H9 (cell line): Measurements from ENCODE around the gene CTLA4. TPM values are rescaled to one million over a fixed set of nuclear protein-coding genes. Genes with fewer than 3 reads are reported as not detected.

Experiments
- DNase-seq: peaks from one replicate; pipeline ENCODE4 v3.0.0-alpha.2; 2017
- H2AFZ ChIP-seq: one replicate; pipeline ENCODE4 v1.6.1; 2013; ENCODE audit warnings: mild to moderate bottlenecking, low read length, control low read depth, moderate library complexity
- H2AK5ac ChIP-seq: 2 replicates; pipeline ENCODE4 v1.6.1; 2013; ENCODE audit warnings: low read length, control low read depth, mixed read lengths; ENCODE audit not compliant: insufficient read length
- H2BK120ac ChIP-seq: one replicate; pipeline ENCODE4 v1.6.1; 2013; ENCODE audit warnings: low read depth, mild to moderate bottlenecking, low read length, control low read depth, inconsistent platforms; ENCODE audit not compliant: poor library complexity, severe bottlenecking
- H2BK12ac ChIP-seq: 2 replicates; pipeline ENCODE4 v1.6.1; 2013; ENCODE audit warnings: low read length, control low read depth, mixed read lengths, low read depth; ENCODE audit not compliant: insufficient read length
- H2BK15ac ChIP-seq: 2 replicates; pipeline ENCODE4 v1.6.1; 2013; ENCODE audit warnings: low read depth, low read length, control low read depth
- H2BK20ac ChIP-seq: one replicate; pipeline ENCODE4 v1.6.1; 2013; ENCODE audit warnings: low read depth, mild to moderate bottlenecking, low read length, control low read depth, inconsistent platforms; ENCODE audit not compliant: poor library complexity, severe bottlenecking
- H2BK5ac ChIP-seq: 2 replicates; pipeline ENCODE4 v1.6.1; 2013; ENCODE audit warnings: low read length, control low read depth, mixed read lengths; ENCODE audit not compliant: insufficient read length
- H3K14ac ChIP-seq: 2 replicates; pipeline ENCODE4 v1.6.1; 2013; ENCODE audit warnings: low read length, control low read depth; ENCODE audit not compliant: insufficient read depth
- H3K18ac ChIP-seq: 2 replicates; pipeline ENCODE4 v1.6.1; 2013; ENCODE audit warnings: low read depth, mild to moderate bottlenecking, mixed read lengths, low read length, control low read depth; ENCODE audit not compliant: insufficient read length
- H3K23ac ChIP-seq: 2 replicates; pipeline ENCODE4 v1.6.1; 2013; ENCODE audit warnings: low read length, control low read depth, mixed read lengths, low read depth; ENCODE audit not compliant: insufficient read length
- H3K23me2 ChIP-seq: 2 replicates; pipeline ENCODE4 v1.6.1; 2013; ENCODE audit warnings: low read depth, mild to moderate bottlenecking, mixed read lengths, low read length, control low read depth; ENCODE audit not compliant: insufficient read length, poor library complexity, severe bottlenecking
- H3K27ac ChIP-seq: 2 replicates; pipeline ENCODE4 v1.5.1; 2013; ENCODE audit warnings: low read length, control low read depth, mixed read lengths, low read depth; ENCODE audit not compliant: insufficient read length
- H3K27me3 ChIP-seq: 2 replicates; pipeline ENCODE4 v1.6.1; 2013; ENCODE audit warnings: low read length, control low read depth, inconsistent platforms; ENCODE audit not compliant: insufficient read depth
- H3K4ac ChIP-seq: 2 replicates; pipeline ENCODE4 v1.6.1; 2013; ENCODE audit warnings: low read depth, mild to moderate bottlenecking, control low read depth, inconsistent platforms, low read length, moderate library complexity
- H3K4me1 ChIP-seq: 2 replicates; pipeline ENCODE4 v1.6.1; 2013; ENCODE audit warnings: low read length, control low read depth, inconsistent platforms; ENCODE audit not compliant: insufficient read depth
- H3K4me2 ChIP-seq: 2 replicates; pipeline ENCODE4 v1.6.1; 2013; ENCODE audit warnings: low read length, control low read depth, mixed read lengths; ENCODE audit not compliant: insufficient read length, insufficient read depth
- H3K56ac ChIP-seq: 2 replicates; pipeline ENCODE4 v1.6.1; 2013; ENCODE audit warnings: low read depth, mild to moderate bottlenecking, mixed read lengths, low read length, control low read depth; ENCODE audit not compliant: insufficient read length
- H3K79me1 ChIP-seq: 2 replicates; pipeline ENCODE4 v1.6.1; 2013; ENCODE audit warnings: low read depth, mild to moderate bottlenecking, moderate library complexity, low read length, control low read depth, inconsistent platforms; ENCODE audit not compliant: insufficient read depth, poor library complexity, severe bottlenecking
- H3K79me2 ChIP-seq: 2 replicates; pipeline ENCODE4 v1.6.1; 2013; ENCODE audit warnings: low read length, control low read depth, inconsistent platforms; ENCODE audit not compliant: insufficient read depth
- H3K9ac ChIP-seq: 2 replicates; pipeline ENCODE4 v1.6.1; 2013; ENCODE audit warnings: low read length, control low read depth, mixed read lengths; ENCODE audit not compliant: insufficient read length; ENCODE audit errors: extremely low read depth
- H3K9me3 ChIP-seq: one replicate; pipeline ENCODE4 v1.6.1; 2013; ENCODE audit warnings: low read depth, low read length, inconsistent platforms; ENCODE audit not compliant: control insufficient read depth
- H3T11ph ChIP-seq: one replicate; pipeline ENCODE4 v1.6.1; 2013; ENCODE audit warnings: mild to moderate bottlenecking, low read length, control low read depth, inconsistent platforms
- H4K20me1 ChIP-seq: one replicate; pipeline ENCODE4 v1.6.1; 2013; ENCODE audit not compliant: control insufficient read depth, insufficient read length, insufficient read depth
- H4K5ac ChIP-seq: 2 replicates; pipeline ENCODE4 v1.6.1; 2013; ENCODE audit warnings: low read depth, mild to moderate bottlenecking, mixed read lengths, low read length, control low read depth; ENCODE audit not compliant: insufficient read length
- H4K8ac ChIP-seq: replicated peaks from 2 replicates; pipeline ENCODE4 v1.6.1; 2013; ENCODE audit warnings: low read length, control low read depth, mixed read lengths, low read depth; ENCODE audit not compliant: insufficient read length
- H4K91ac ChIP-seq: 2 replicates; pipeline ENCODE4 v1.6.1; 2013; ENCODE audit warnings: low read depth, mild to moderate bottlenecking, moderate library complexity, mixed read lengths, low read length, control low read depth; ENCODE audit not compliant: insufficient read length
- H3K27ac Mint-ChIP-seq, 3 experiments: 2 replicates in 2 of 3; 3 replicates in 1 of 3; pipeline ENCODE4 v1.8.0; 2020 to 2021; ENCODE audit warnings: mixed read lengths in 3 of 3, mild to moderate bottlenecking in 1 of 3, moderate library complexity in 1 of 3
- H3K27me3 Mint-ChIP-seq: 2 replicates; pipeline ENCODE4 v1.8.0; 2021; ENCODE audit warnings: low read depth, mild to moderate bottlenecking, moderate library complexity, mixed read lengths
- H3K36me3 Mint-ChIP-seq, 3 experiments: 2 replicates in 2 of 3; 3 replicates in 1 of 3; pipeline ENCODE4 v1.8.0; 2020 to 2021; ENCODE audit warnings: low read depth in 3 of 3, mixed read lengths in 3 of 3; ENCODE audit not compliant: insufficient read depth in 1 of 3
- H3K4me1 Mint-ChIP-seq, 2 experiments: 2 replicates each; pipeline ENCODE4 v1.8.0; 2020; ENCODE audit warnings: mixed read lengths in 2 of 2
- H3K4me3 Mint-ChIP-seq, 2 experiments: 2 replicates in 1 of 2; 3 replicates in 1 of 2; pipeline ENCODE4 v1.8.0; 2020 to 2021; ENCODE audit warnings: mild to moderate bottlenecking in 2 of 2, mixed read lengths in 2 of 2, moderate library complexity in 1 of 2
- H3K9me3 Mint-ChIP-seq, 2 experiments: 2 replicates in 1 of 2; 3 replicates in 1 of 2; pipeline ENCODE4 v1.8.0; 2020; ENCODE audit warnings: mild to moderate bottlenecking in 2 of 2, mixed read lengths in 2 of 2, moderate library complexity in 1 of 2
- CTCF ChIP-seq: fragments of 200-600 bp; sonication (generic); conservative IDR thresholded peaks from 3 replicates; pipeline ENCODE4 v1.8.0; 2021; ENCODE audit warnings: antibody characterized with exemption, mild to moderate bottlenecking
- WGBS: extraction: QIAGEN DNeasy Blood & Tissue Kit; methylation state at CpG from one replicate; pipeline ENCODE4 v1.1.7; 2013; ENCODE audit warnings: missing lambda C conversion rate, low lambda C conversion rate, mixed read lengths; ENCODE audit not compliant: insufficient read length; ENCODE audit errors: extremely low coverage; 5-methylcytosine and 5-hydroxymethylcytosine counted together
- total RNA-seq: library from RNA; stranded (reverse); gene quantifications from 2 replicates; pipeline ENCODE4 v1.2.1, GENCODE V29; 2021

The CTLA4 gene
- total RNA-seq, 1 experiment from 2014 or later, result not detected

GRCh38 chr2:203818656-203819055 lies 48.9 kb upstream of the CTLA4 start:
- Histone ChIP-seq H3K9me3 (no peaks in the 10 kb centered on the region), H3K4me1 (peaks cover 4% of the 10 kb centered on the region), H4K91ac (no peak overlapping the region), H3K27ac (no peak overlapping the region), H4K8ac (no peak overlapping the region), H3K23me2 (no peaks in the 10 kb centered on the region), H3K27me3 (no peaks in the 10 kb centered on the region), H3K4me2 (no peak overlapping the region), H3K56ac (no peak overlapping the region), H2BK15ac (no peak overlapping the region), H3K14ac (no peak overlapping the region), H3K23ac (no peak overlapping the region), H4K5ac (no peak overlapping the region), H2AK5ac (no peak overlapping the region), H3K9ac (no peak overlapping the region), H3K79me2 (no peaks in the 10 kb centered on the region), H4K20me1 (no peaks in the 10 kb centered on the region), H3K79me1 (no peaks in the 10 kb centered on the region), H2AFZ (no peak overlapping the region), H3T11ph (no peak overlapping the region), H3K18ac (no peak overlapping the region), H2BK5ac (no peak overlapping the region), H2BK20ac (no peak overlapping the region), H3K4ac (no peak overlapping the region), H2BK12ac (no peak overlapping the region), H2BK120ac (no peak overlapping the region)
- Mint-ChIP-seq H3K4me3 (no peak overlapping the region), H3K36me3 (no peaks in the 10 kb centered on the region), H3K27ac (no peak overlapping the region), H3K9me3 (no peaks in the 10 kb centered on the region), H3K27me3 (no peaks in the 10 kb centered on the region; the same call in none of the 2 replicates), H3K4me1 (peaks cover 6 to 8% of the 10 kb centered on the region in 2 experiments; a peak in 3 of 4 replicates)
- DNase-seq, result no peak
- TF ChIP-seq CTCF, result no peak
- WGBS, result no CpG with 5 or more reads among the region's 2 CpGs
